DND-41 (cell line): ENCODE measurements around the gene PRUNE1.

Experiments
- ATAC-seq: fragments of 200-7000 bp; cut with Tn5 transposase; 3 replicates; pipeline ENCODE4 v1.9.1; 2021; ENCODE audit warnings: low read depth; ENCODE audit not compliant: insufficient read depth
- DNase-seq: peaks from one replicate; pipeline ENCODE4 v3.0.0-alpha.2; 2020
- H2AFZ ChIP-seq: 2 replicates; pipeline ENCODE4 v1.6.0; 2012; ENCODE audit warnings: low read depth, low read length
- H3K27ac ChIP-seq: 2 replicates; pipeline ENCODE4 v1.5.1; 2012; ENCODE audit warnings: low read length, inconsistent platforms
- H3K27me3 ChIP-seq: fragments of 200-600 bp; sonication (generic); 2 replicates; pipeline ENCODE4 v1.6.0; 2012; ENCODE audit warnings: low read length, mild to moderate bottlenecking, inconsistent platforms; ENCODE audit not compliant: insufficient read depth, poor library complexity
- H3K36me3 ChIP-seq: 2 replicates; pipeline ENCODE4 v1.5.1; 2012; ENCODE audit warnings: low read length, inconsistent platforms; ENCODE audit not compliant: insufficient read depth
- H3K4me1 ChIP-seq: 2 replicates; pipeline ENCODE4 v1.5.1; 2012; ENCODE audit warnings: mild to moderate bottlenecking, low read length; ENCODE audit not compliant: insufficient read depth
- H3K4me2 ChIP-seq: 2 replicates; pipeline ENCODE4 v1.6.0; 2012; ENCODE audit warnings: mild to moderate bottlenecking, moderate library complexity, low read length, inconsistent platforms; ENCODE audit not compliant: insufficient read depth
- H3K4me3 ChIP-seq, 2 experiments: fragments of 200-600 bp in 1 of 2; shearing (Covaris generic) in 1 of 2; 2 replicates each; pipeline ENCODE4 v1.5.1; 2012 to 2016; ENCODE audit warnings: inconsistent platforms in 2 of 2, low read length in 2 of 2, mild to moderate bottlenecking in 2 of 2, low read depth in 1 of 2, moderate library complexity in 1 of 2
- H3K79me2 ChIP-seq: 2 replicates; pipeline ENCODE4 v1.6.0; 2012; ENCODE audit warnings: low read length, inconsistent platforms; ENCODE audit not compliant: insufficient read depth
- H3K9ac ChIP-seq: 2 replicates; pipeline ENCODE4 v1.6.0; 2012; ENCODE audit warnings: low read depth, mild to moderate bottlenecking, inconsistent platforms, low read length, moderate library complexity
- H3K9me3 ChIP-seq: 2 replicates; pipeline ENCODE4 v1.5.1; 2012; ENCODE audit warnings: low read length, moderate library complexity, mild to moderate bottlenecking, inconsistent platforms; ENCODE audit not compliant: insufficient read depth, severe bottlenecking
- H4K20me1 ChIP-seq: 2 replicates; pipeline ENCODE4 v1.6.0; 2012; ENCODE audit warnings: low read length; ENCODE audit not compliant: insufficient read depth
- CTCF ChIP-seq: IDR thresholded peaks from 2 replicates; pipeline ENCODE4 v1.5.1; 2012; ENCODE audit warnings: borderline replicate concordance, low read length, moderate library complexity, mild to moderate bottlenecking; ENCODE audit not compliant: poor library complexity, severe bottlenecking; ENCODE audit errors: extremely low read depth
- EZH2 ChIP-seq: IDR thresholded peaks from 3 replicates; pipeline ENCODE4 v1.6.1; 2012; ENCODE audit warnings: borderline replicate concordance, low read depth, mild to moderate bottlenecking, moderate library complexity, low read length, inconsistent platforms; ENCODE audit not compliant: severe bottlenecking

The PRUNE1 gene

DNA sequence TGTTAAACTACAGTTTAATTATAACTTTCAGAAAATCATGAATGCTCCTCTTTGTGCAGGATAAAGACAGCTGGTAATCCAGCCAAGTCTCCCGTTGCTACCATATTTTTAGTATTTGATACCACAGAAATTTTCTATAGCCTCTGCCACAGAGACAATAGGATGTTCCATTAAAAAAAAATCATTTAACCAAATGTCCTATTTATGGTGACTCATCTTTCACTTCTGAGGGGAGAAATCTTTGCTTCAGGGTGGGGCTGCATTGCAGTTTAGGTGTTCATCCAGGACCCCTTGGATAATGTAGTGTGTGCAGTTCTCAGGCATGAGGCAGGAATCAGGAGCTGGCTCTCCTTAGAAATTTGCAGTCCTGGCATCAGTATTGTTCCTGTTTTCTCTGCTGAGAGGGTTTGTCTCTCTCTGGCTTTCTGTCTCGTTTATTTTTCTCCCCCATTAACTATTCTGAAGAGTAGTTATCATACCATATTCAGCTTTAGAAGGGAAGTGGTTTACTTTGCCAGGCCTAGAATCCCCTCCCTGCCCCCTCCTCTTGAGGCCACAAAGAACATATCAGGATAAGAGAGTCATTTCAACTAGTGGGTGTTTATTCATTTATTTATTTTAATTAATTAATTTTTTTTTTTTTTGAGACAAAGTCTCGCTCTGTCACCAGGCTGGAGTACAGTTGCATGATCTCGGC is 3.1 kb downstream of the PRUNE1 start:
- Histone ChIP-seq H3K27ac (no peak overlapping the region), H3K9me3 (no peaks in the 10 kb centered on the region), H3K4me3 (no peak overlapping the region), H3K36me3 (peaks cover 8% of the 10 kb centered on the region; the same call in 1 of the 2 replicates), H3K4me2 (peak overlapping the region; percentile 11; the same call in 1 of the 2 replicates), H4K20me1 (no peaks in the 10 kb centered on the region), H2AFZ (no peak overlapping the region), H3K9ac (no peak overlapping the region), H3K4me1 (peaks cover 46% of the 10 kb centered on the region), H3K79me2 (peaks cover 50% of the 10 kb centered on the region), H3K27me3 (no peaks in the 10 kb centered on the region)
- TF ChIP-seq CTCF, result no peak
- TF ChIP-seq EZH2, result no peak
- peak; percentile 37 for DNase-seq
- ATAC-seq, result no peak

DNA sequence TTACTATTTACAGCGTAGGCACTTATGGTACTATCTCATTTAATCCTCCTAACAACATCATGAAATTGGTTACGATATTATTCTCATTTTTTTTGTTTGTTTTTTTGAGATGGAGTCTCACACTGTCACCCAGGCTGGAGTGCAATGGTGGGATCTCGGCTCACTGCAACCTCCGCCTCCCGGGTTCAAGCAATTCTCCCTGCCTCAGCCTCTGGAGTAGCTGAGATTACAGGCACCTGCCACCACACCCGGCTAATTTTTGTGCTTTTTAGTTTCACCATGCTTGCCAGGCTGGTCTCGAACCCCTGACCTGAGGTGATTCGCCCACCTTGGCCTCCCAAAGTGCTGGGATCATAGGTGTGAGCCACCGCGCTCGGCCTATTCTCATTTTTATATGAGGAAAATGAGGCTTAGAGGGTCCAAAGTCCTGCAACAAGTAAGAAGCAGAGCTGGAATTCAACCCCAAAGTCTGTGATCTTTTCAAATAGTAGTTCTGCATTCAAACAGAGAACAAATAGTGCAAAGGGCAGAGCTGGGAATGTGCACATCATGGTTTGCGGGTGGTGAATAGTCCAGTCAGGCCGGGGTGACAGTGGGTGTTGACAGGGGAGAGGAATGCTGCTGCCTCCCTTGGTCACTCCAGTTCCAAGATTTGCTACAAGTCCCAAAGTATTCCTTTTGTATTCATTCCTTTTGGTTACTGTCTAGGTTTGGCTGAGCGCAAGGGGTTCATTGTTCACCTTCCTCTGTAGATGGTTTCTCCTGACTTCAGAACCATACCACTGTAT is 4.6 kb downstream of the PRUNE1 start:
- Histone ChIP-seq H3K9ac (no peak overlapping the region), H3K36me3 (peaks cover 15% of the 10 kb centered on the region), H3K9me3 (no peaks in the 10 kb centered on the region), H3K27ac (no peak overlapping the region), H3K4me3 (no peak overlapping the region), H3K4me1 (peaks cover 30% of the 10 kb centered on the region), H3K27me3 (no peaks in the 10 kb centered on the region), H3K4me2 (no peak overlapping the region), H4K20me1 (no peaks in the 10 kb centered on the region), H2AFZ (no peak overlapping the region), H3K79me2 (peaks cover 50% of the 10 kb centered on the region)
- ATAC-seq (no peak), DNase-seq (no peak)
- TF ChIP-seq CTCF (no peak), EZH2 (no peak)

DNA sequence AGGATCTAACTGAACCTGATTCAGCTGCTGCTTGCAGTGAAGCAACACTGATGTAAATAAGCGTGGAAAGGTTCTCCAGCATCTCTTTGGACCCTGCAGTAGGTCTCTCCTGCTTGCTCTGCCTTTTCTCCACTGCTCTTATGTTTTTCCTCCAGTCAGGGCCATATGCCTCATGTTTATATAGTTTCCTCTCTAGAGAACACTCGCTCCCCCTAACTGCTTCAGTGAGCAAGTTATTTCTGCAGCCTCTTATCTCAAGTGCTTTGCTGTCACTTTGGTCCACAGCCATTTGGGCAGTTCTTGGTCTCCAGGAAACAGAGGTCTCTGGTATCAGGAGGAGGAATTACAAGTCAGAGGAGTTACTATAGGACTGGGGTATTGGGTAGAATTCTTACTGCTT is 5.3 kb downstream of the PRUNE1 start:
- no peaks in the 10 kb centered on the region for H4K20me1 ChIP-seq
- H3K9ac ChIP-seq, result no peak overlapping the region
- H3K36me3 ChIP-seq, result peaks cover 21% of the 10 kb centered on the region
- peaks cover 49% of the 10 kb centered on the region for H3K79me2 ChIP-seq
- H3K4me2 ChIP-seq, result no peak overlapping the region
- H3K9me3 ChIP-seq, result no peaks in the 10 kb centered on the region
- H2AFZ ChIP-seq, result no peak overlapping the region
- H3K4me1 ChIP-seq, result peaks cover 27% of the 10 kb centered on the region
- H3K27ac ChIP-seq, result no peak overlapping the region
- no peak for DNase-seq
- ATAC-seq, result no peak
- no peak overlapping the region for H3K4me3 ChIP-seq
- no peak for TF ChIP-seq EZH2
- TF ChIP-seq CTCF, result no peak
- no peaks in the 10 kb centered on the region for H3K27me3 ChIP-seq
